Measurements from ENCODE around the gene FLT4. TPM values are rescaled to one million over a fixed set of nuclear protein-coding genes. Genes with fewer than 3 reads are reported as not detected.

Gene FLT4
- total and polyA plus RNA-seq, 3 experiments from 2014 or later: 6.0 to 12.7 (median 8.2) TPM

DNA sequence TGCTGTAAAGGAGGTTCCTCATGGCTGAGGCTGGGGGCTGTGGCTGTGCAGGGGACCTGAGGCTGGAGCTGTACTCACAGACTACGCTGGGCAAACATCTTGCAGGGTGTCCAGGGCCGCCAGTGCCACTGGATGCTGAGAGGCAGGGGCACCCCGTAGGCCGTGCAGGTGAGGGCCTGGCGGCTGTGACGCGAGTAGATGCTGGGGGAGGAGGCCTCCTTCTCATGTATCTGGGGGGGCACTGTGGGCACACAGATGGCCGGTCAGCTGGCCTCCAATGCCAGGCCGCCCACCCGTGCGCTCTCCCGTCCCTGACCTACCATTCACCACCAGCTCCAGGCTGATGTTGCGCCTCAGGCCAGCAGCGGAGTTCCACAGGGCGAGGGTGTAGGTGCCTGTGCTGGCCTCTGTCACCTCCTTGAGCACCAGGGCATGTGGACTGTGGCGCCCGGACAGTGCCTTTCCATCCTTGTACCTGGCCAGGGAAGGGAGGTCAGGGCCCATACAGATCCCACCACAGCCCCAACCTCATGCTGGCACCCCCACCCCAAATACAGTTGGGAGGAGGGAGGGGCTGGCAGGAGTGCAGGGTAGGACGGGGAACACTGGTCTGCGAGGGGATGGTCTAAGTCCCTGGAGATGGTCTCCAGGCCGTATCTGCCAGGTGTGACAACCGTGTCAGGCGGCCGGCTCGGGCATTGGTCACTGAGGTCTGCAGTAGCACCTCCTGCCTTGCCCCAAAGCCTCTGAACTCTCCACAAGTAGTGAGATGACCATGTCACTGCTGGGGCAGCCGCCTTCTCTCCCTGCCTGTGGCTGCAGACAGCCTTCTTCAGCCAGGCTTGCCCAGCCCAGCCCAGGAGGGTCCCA, 23.4 kb downstream of the FLT4 start:
- CTCF ChIA-PET: no interaction called here
- peaks cover 6% of the 10 kb centered on the region for H3K4me1 ChIP-seq (ENCODE audit: insufficient read depth, low read length)
- no peak overlapping the region for H3K27ac ChIP-seq (ENCODE audit: low read depth, low read length)
- no peaks in the 10 kb centered on the region for H3K9me3 ChIP-seq (ENCODE audit: low read length)
- Mint-ChIP-seq H3K27me3 (no peaks in the 10 kb centered on the region), H3K9me3 (no peaks in the 10 kb centered on the region), H3K4me3 (peak overlapping the region in 1 of 7 donors; percentile 48), H3K4me1 (peaks cover 10 to 22% (median 15%) of the 10 kb centered on the region in 3 donors), H3K36me3 (peaks cover 0 to 5% (median 0%) of the 10 kb centered on the region in 3 donors), H3K27ac (peak overlapping the region in 1 of 8 donors; percentile 21)
- POLR2A ChIA-PET: no interaction called here
- no peak for DNase-seq
- no peaks in the 10 kb centered on the region for H3K27me3 ChIP-seq (ENCODE audit: insufficient read depth, low read length, poor library complexity, severe bottlenecking)
- H3K4me3 ChIP-seq (ENCODE audit: low read length): no peak overlapping the region
- H3K36me3 ChIP-seq (ENCODE audit: insufficient read depth, low read length): no peaks in the 10 kb centered on the region

DNA sequence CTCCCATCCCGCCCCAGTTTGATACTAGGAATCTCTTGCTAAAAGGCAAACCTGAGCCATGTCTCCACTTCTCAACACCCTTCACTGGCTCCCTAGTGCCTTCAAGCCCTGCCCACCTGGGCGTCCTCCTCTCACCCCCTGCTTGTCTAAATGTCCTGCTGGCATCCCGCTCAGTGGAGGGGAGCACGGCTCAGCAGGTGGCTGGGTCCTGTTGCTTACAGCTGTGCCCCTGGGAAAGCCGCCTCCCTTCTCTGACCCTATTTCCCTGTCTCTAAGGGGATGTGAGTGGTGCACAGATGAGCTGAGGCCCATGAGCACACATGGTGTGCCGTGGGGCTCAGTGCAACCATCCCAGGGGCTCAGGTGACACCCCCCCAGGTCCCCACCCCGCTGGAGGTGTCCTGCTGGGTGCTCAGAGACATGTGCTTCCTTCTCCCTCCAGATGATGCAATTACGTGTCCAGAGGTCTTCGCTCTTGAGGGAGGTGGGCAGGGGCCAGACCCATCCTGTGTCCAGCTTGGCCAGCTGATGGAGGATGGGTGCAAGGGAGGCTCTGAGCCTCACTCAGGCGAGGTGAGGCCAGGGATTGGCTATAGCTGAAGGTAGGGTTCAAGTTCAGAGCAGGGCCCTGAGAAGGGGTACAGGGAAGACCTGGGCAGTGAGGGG, 24.1 kb downstream of the FLT4 start:
- ChIA-PET POLR2A (interaction anchor here (0.6 kb wide), 1 partner anchor 38 kb away, joined by 4 read pairs; no protein-coding TSS in a partner anchor), CTCF (no interaction called here)
- Histone ChIP-seq H3K4me3 (ENCODE audit: low read length) (no peak overlapping the region), H3K27ac (ENCODE audit: low read depth, low read length) (no peak overlapping the region), H3K4me1 (ENCODE audit: insufficient read depth, low read length) (peaks cover 6% of the 10 kb centered on the region), H3K27me3 (ENCODE audit: insufficient read depth, low read length, poor library complexity, severe bottlenecking) (no peaks in the 10 kb centered on the region), H3K9me3 (ENCODE audit: low read length) (no peaks in the 10 kb centered on the region), H3K36me3 (ENCODE audit: insufficient read depth, low read length) (no peaks in the 10 kb centered on the region)
- H3K27ac Mint-ChIP-seq: peak overlapping the region in 4 of 8 donors; percentile 47 to 84 (median 74)
- no peak for DNase-seq
- H3K36me3 Mint-ChIP-seq: peaks cover 0 to 5% (median 0%) of the 10 kb centered on the region in 3 donors
- H3K4me3 Mint-ChIP-seq: peak overlapping the region in 1 of 7 donors; percentile 44
- H3K4me1 Mint-ChIP-seq: peaks cover 10 to 22% (median 15%) of the 10 kb centered on the region in 3 donors
- H3K27me3 Mint-ChIP-seq: no peaks in the 10 kb centered on the region
- no peaks in the 10 kb centered on the region for H3K9me3 Mint-ChIP-seq

GRCh38 chr5:180624587-180624986, 24.8 kb downstream of the FLT4 start:
- H3K27me3 ChIP-seq (ENCODE audit: insufficient read depth, low read length, poor library complexity, severe bottlenecking): no peaks in the 10 kb centered on the region
- no peak for DNase-seq
- H3K27ac ChIP-seq (ENCODE audit: low read depth, low read length): no peak overlapping the region
- Mint-ChIP-seq H3K27me3 (no peaks in the 10 kb centered on the region), H3K27ac (peak overlapping the region in 4 of 8 donors; percentile 15 to 80 (median 52)), H3K4me1 (peaks cover 10 to 22% (median 15%) of the 10 kb centered on the region in 3 donors), H3K36me3 (peaks cover 0 to 5% (median 0%) of the 10 kb centered on the region in 3 donors), H3K9me3 (no peaks in the 10 kb centered on the region), H3K4me3 (no peak overlapping the region)
- H3K9me3 ChIP-seq (ENCODE audit: low read length): no peaks in the 10 kb centered on the region
- CTCF ChIA-PET: interaction anchor here (1.1 kb wide), 1 partner anchor 18 kb away, joined by 3 read pairs; no protein-coding TSS in a partner anchor
- no peaks in the 10 kb centered on the region for H3K36me3 ChIP-seq (ENCODE audit: insufficient read depth, low read length)
- peaks cover 6% of the 10 kb centered on the region for H3K4me1 ChIP-seq (ENCODE audit: insufficient read depth, low read length)
- POLR2A ChIA-PET: interaction anchor here (0.6 kb wide), 1 partner anchor 39 kb away, joined by 4 read pairs; no protein-coding TSS in a partner anchor
- no peak overlapping the region for H3K4me3 ChIP-seq (ENCODE audit: low read length)

GRCh38 chr5:180623844-180624243, 25.6 kb downstream of the FLT4 start:
- H3K27ac Mint-ChIP-seq: peak overlapping the region in 5 of 8 donors; percentile 33 to 91 (median 60)
- H3K9me3 Mint-ChIP-seq: no peaks in the 10 kb centered on the region
- H3K9me3 ChIP-seq (ENCODE audit: low read length): no peaks in the 10 kb centered on the region
- DNase-seq: no peak
- peaks cover 0 to 5% (median 0%) of the 10 kb centered on the region in 3 donors for H3K36me3 Mint-ChIP-seq
- H3K27me3 Mint-ChIP-seq: no peaks in the 10 kb centered on the region
- POLR2A ChIA-PET: no interaction called here
- H3K27ac ChIP-seq (ENCODE audit: low read depth, low read length): no peak overlapping the region
- CTCF ChIA-PET: interaction anchor here (1.1 kb wide), 1 partner anchor 17 kb away, joined by 3 read pairs; no protein-coding TSS in a partner anchor
- no peaks in the 10 kb centered on the region for H3K27me3 ChIP-seq (ENCODE audit: insufficient read depth, low read length, poor library complexity, severe bottlenecking)
- no peak overlapping the region for H3K4me3 ChIP-seq (ENCODE audit: low read length)
- no peak overlapping the region for H3K4me3 Mint-ChIP-seq
- H3K4me1 ChIP-seq (ENCODE audit: insufficient read depth, low read length): peaks cover 6% of the 10 kb centered on the region
- H3K4me1 Mint-ChIP-seq: peaks cover 10 to 22% (median 15%) of the 10 kb centered on the region in 3 donors
- H3K36me3 ChIP-seq (ENCODE audit: insufficient read depth, low read length): no peaks in the 10 kb centered on the region

GRCh38 chr5:180623411-180623834, 26.0 kb downstream of the FLT4 start:
- Mint-ChIP-seq H3K27me3 (peaks cover 0 to 1% of the 10 kb centered on the region in 2 donors), H3K9me3 (no peaks in the 10 kb centered on the region), H3K27ac (peak overlapping the region in 3 of 8 donors; percentile 33 to 91 (median 72)), H3K4me3 (no peak overlapping the region), H3K4me1 (peaks cover 10 to 22% (median 15%) of the 10 kb centered on the region in 3 donors), H3K36me3 (peaks cover 0 to 5% (median 0%) of the 10 kb centered on the region in 3 donors)
- no peak for DNase-seq
- ChIA-PET POLR2A (no interaction called here), CTCF (no interaction called here)
- peaks cover 6% of the 10 kb centered on the region for H3K4me1 ChIP-seq (ENCODE audit: insufficient read depth, low read length)
- H3K9me3 ChIP-seq (ENCODE audit: low read length): no peaks in the 10 kb centered on the region
- H3K36me3 ChIP-seq (ENCODE audit: insufficient read depth, low read length): no peaks in the 10 kb centered on the region
- no peak overlapping the region for H3K4me3 ChIP-seq (ENCODE audit: low read length)
- H3K27ac ChIP-seq (ENCODE audit: low read depth, low read length): no peak overlapping the region
- no peaks in the 10 kb centered on the region for H3K27me3 ChIP-seq (ENCODE audit: insufficient read depth, low read length, poor library complexity, severe bottlenecking)

- no peaks in the 10 kb centered on the region for H3K9me3 ChIP-seq (ENCODE audit: low read length)
- Mint-ChIP-seq H3K36me3 (peaks cover 0 to 4% (median 0%) of the 10 kb centered on the region in 3 donors), H3K4me1 (peaks cover 10 to 22% (median 15%) of the 10 kb centered on the region in 3 donors), H3K4me3 (peak overlapping the region in 1 of 7 donors; percentile 76), H3K27me3 (peaks cover 0 to 3% of the 10 kb centered on the region in 2 donors), H3K9me3 (no peaks in the 10 kb centered on the region), H3K27ac (peak overlapping the region in 2 of 8 donors; percentile 3 to 51)
- POLR2A ChIA-PET: no interaction called here
- no peak overlapping the region for H3K4me3 ChIP-seq (ENCODE audit: low read length)
- DNase-seq: no peak
- CTCF ChIA-PET: no interaction called here
- H3K36me3 ChIP-seq (ENCODE audit: insufficient read depth, low read length): no peaks in the 10 kb centered on the region
- H3K27me3 ChIP-seq (ENCODE audit: insufficient read depth, low read length, poor library complexity, severe bottlenecking): no peaks in the 10 kb centered on the region
- peaks cover 6% of the 10 kb centered on the region for H3K4me1 ChIP-seq (ENCODE audit: insufficient read depth, low read length)
- H3K27ac ChIP-seq (ENCODE audit: low read depth, low read length): no peak overlapping the region
Observed at GRCh38 chr5:180622910-180623309, 26.5 kb downstream of the FLT4 start.

- H3K36me3 Mint-ChIP-seq: peaks cover 0 to 3% (median 0%) of the 10 kb centered on the region in 3 donors
- H3K4me3 ChIP-seq (ENCODE audit: low read length): no peak overlapping the region
- H3K4me1 Mint-ChIP-seq: peaks cover 10 to 22% (median 15%) of the 10 kb centered on the region in 3 donors
- no peaks in the 10 kb centered on the region for H3K9me3 Mint-ChIP-seq
- H3K27ac ChIP-seq (ENCODE audit: low read depth, low read length): no peak overlapping the region
- H3K27ac Mint-ChIP-seq: no peak overlapping the region
- CTCF ChIA-PET: no interaction called here
- H3K27me3 ChIP-seq (ENCODE audit: insufficient read depth, low read length, poor library complexity, severe bottlenecking): no peaks in the 10 kb centered on the region
- H3K4me1 ChIP-seq (ENCODE audit: insufficient read depth, low read length): peaks cover 6% of the 10 kb centered on the region
- POLR2A ChIA-PET: no interaction called here
- H3K27me3 Mint-ChIP-seq: peaks cover 0 to 3% of the 10 kb centered on the region in 2 donors
- H3K4me3 Mint-ChIP-seq: no peak overlapping the region
- H3K36me3 ChIP-seq (ENCODE audit: insufficient read depth, low read length): no peaks in the 10 kb centered on the region
- DNase-seq: no peak
- H3K9me3 ChIP-seq (ENCODE audit: low read length): no peaks in the 10 kb centered on the region
Observed at GRCh38 chr5:180621311-180621710, 28.1 kb downstream of the FLT4 start.
